Skin epidermis (tissue), 12 donors: Measurements from ENCODE around the gene STX18.
"Not testable (repeated sequence)": the region's sequence is repeated elsewhere in the genome, so short reads cannot be mapped to it uniquely, and the experiment has no call there.

Experiments
- H3K27ac ChIP-seq, 21 experiments: fragments of 200-600 bp; sonication (generic) in 11 of 21; one replicate each; pipeline ENCODE4 v1.5.0; 2020; ENCODE audit warnings: mild to moderate bottlenecking in 3 of 21, inconsistent platforms in 2 of 21, moderate library complexity in 2 of 21
- H3K4me3 ChIP-seq, 7 experiments: fragments of 200-600 bp; sonication (generic) in 2 of 7; one replicate each; pipeline ENCODE4 v1.5.0; 2020; ENCODE audit warnings: inconsistent platforms in 2 of 7, mild to moderate bottlenecking in 2 of 7, moderate library complexity in 1 of 7

Gene STX18

DNA sequence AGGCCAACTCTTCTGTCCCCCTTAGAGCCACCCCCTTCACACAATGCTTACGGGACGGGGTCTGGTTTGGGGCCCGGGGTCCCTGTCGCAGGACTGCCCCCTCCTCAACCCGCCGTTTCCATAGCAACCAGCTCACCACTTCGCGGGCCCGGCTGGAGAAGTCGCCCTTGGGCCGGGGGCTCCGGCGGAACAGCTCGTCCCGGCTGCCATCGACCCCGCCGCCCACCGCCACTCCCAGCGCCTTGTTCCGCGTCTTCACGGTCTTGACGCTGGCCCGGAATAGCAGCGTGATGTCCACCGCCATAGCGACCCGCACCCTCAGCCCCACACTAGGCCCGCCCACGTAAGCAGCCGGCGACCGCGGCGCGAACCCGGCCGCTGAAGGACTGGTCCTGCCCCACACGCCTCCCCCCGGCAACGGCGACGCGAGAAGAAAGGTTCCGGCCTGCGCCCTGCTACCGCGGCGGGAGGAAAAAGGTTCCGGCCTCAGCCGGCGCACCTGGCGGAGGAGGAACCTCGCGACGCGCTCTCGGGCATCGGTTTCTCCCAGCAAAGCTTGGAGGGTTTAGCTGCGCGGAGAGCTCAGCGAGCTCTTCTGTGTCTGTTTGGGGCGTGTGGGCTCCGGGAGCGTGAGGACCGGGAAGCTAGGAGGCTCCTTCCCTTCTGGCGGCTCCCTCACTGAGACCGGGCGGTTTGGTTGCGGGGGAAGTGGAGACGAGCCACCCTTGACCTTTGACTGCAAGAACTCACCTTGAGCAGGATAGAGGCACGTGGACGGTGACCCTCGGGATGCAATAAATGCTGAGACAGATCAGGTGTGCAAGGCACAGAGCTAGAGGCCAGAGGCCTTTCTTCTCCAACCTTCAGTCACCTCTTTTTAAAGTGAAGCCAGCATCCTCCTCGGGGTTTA is at the start of gene STX18:
Gene STX18 (minus strand): TSS at position 388 of the 910 bp plus-strand sequence. CDS start 84 bp downstream, at position 304.
- H3K27ac ChIP-seq: peak within 1 kb of the TSS; percentile 82 to 97 (median 91)
- H3K4me3 ChIP-seq: peak within 1 kb of the TSS; percentile 79 to 98 (median 97)

GRCh38 chr4:4591071-4591470 is 49.2 kb upstream of the STX18 start:
- Histone ChIP-seq H3K4me3 (no peak overlapping the region), H3K27ac (peak overlapping the region in 3 of 21 experiments; percentile 6 to 59 (median 38))

DNA sequence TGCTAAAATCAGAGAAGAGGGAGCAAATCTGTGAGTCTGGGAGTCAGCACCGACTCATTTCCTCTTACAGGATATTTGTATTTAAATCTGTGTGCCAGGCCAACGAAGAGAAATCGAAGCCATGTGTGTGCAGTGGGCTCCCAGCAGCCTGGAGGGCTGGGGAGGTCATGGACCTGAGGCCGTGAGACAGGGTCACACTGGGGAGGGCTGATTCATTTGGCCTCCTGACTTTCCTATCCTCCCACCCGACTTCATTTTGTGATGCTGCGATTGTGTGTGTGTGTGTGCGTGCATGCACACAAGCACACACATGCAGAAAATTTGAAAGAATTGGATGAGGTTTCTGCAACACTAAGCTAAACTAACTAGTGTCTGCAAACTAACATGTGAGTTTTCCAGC is 48.7 kb upstream of the STX18 start:
- H3K27ac ChIP-seq: peak overlapping the region in 2 of 21 experiments; percentile 1 to 12

GRCh38 chr4:4585012-4585670 is 43.3 kb upstream of the STX18 start:
- H3K4me3 ChIP-seq: no peak overlapping the region

More for the DNA sequence above, 48.7 kb upstream of the STX18 start:
- no peak overlapping the region for H3K4me3 ChIP-seq

DNA sequence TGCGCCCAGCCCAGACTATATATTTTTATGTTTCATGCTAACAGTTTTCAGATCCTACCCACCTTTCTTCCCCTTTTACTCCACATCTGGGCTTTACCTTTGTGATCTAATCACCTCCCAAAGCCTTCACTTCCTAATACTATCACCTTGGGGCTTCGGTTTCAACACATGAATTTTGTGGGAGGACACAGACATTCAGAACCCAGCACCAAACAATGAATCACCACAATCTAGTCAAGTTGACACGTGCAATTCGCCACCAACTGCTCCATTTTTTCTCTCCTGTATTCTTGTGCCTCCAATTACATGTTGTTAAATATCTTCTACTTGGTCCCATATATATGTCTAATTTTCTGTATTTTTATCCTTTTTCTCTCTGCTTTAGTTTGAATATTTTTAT is 41.8 kb upstream of the STX18 start:
- Histone ChIP-seq H3K27ac (no peak overlapping the region), H3K4me3 (no peak overlapping the region)

More at GRCh38 chr4:4585012-4585670, 43.3 kb upstream of the STX18 start:
- H3K27ac ChIP-seq: peak overlapping the region in 1 of 21 experiments; percentile 50

DNA sequence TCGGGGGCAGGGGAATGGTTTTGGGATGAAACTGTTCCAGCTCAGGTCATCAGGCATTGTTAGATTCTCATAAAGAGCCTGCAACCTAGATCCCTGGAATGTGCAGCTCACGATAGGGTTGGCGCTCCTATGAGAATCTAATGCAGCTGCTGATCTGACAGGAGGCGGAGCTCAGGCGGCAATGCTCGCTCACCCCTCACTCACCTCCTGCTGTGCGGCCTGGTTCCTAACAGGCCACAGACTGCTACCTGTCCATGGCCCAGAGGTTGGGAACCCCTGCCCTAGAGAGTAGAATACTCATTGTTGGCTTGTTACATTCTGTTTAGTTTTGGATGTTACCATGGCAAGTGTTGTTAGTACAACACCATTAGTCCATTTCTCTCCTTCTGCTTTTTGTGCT is 40.8 kb upstream of the STX18 start:
- Histone ChIP-seq H3K4me3 (no peak overlapping the region), H3K27ac (no peak overlapping the region)

DNA sequence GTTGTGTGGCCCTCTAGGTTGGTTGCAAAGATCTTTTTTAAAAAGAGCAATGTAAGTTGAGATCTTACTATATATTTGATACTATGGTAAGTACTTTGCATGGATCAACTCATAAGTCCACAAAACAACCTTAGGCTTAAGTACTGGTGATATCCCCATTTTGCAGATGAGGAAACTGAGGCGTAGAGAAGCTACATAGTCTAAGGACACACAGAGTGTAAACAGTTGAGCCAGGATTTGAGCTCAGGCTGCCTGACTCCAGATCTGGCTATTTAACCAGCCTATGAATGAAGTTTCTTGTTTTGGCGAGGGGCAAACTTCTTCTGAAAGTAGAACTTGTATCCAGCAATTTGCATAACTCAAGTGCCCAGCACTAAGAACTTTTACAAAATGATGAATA is 38.6 kb upstream of the STX18 start:
- H3K4me3 ChIP-seq: no peak overlapping the region
- no peak overlapping the region for H3K27ac ChIP-seq

- Histone ChIP-seq H3K27ac (no peak overlapping the region), H3K4me3 (no peak overlapping the region)
These were observed 37.1 kb upstream of the STX18 start for GRCh38 chr4:4578981-4579380.

DNA sequence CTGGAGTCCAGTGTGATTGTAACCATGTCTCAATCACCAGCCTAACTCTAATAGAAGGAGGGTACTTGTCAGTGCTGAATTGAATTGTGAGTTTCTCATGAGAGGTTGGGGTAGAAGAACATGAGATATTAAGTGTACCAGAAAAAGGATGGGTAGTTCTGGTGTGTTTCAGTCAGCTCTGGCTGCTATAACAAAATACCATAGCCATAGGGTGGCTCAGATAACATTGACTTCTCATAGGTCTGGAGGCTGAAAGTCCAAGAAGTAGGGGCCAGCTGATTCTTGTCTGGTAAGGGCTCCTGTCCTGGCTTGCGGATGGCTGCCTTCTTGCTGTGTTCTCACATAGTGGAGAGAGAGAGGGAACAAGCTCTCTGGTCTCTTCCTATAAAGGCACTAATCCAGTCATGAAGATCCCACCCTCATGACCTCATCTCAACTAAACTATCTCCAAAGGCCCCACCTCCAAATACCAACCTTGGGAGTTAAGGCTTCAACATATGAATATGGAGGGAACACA is 35.6 kb upstream of the STX18 start:
- no peak overlapping the region for H3K27ac ChIP-seq
- H3K4me3 ChIP-seq: no peak overlapping the region

GRCh38 chr4:4575284-4576211 is 33.7 kb upstream of the STX18 start:
- H3K27ac ChIP-seq: peak overlapping the region; percentile 14 to 88 (median 76)
- peak overlapping the region; percentile 45 to 76 (median 59) for H3K4me3 ChIP-seq

GRCh38 chr4:4574792-4575191 is 32.9 kb upstream of the STX18 start:
- Histone ChIP-seq H3K27ac (peak overlapping the region; percentile 14 to 88 (median 76)), H3K4me3 (peak overlapping the region; percentile 45 to 76 (median 59))

- H3K4me3 ChIP-seq: no peak overlapping the region
- peak overlapping the region in 1 of 21 experiments; percentile 11 for H3K27ac ChIP-seq
These were observed 32.2 kb upstream of the STX18 start for GRCh38 chr4:4574052-4574451.

DNA sequence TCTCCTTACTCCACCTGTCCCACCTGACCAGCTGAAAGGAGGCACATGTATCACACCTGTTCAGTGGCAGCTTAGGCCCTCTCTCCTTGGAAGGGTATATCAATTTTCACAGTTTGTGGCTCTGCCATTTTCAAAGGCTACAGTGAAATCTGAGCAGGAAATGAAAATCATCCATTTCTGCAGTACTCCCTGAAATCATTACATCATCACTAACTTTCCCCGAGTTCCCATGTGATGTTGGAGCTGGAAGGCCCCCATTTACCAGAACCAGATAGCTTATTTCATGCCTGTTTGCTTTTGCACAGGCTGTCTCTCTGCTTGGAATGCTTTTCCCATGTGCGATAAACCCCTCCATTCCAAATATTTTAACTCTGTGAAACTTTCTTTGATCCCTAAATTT is 31.0 kb upstream of the STX18 start:
- Histone ChIP-seq H3K4me3 (no peak overlapping the region), H3K27ac (no peak overlapping the region)

DNA sequence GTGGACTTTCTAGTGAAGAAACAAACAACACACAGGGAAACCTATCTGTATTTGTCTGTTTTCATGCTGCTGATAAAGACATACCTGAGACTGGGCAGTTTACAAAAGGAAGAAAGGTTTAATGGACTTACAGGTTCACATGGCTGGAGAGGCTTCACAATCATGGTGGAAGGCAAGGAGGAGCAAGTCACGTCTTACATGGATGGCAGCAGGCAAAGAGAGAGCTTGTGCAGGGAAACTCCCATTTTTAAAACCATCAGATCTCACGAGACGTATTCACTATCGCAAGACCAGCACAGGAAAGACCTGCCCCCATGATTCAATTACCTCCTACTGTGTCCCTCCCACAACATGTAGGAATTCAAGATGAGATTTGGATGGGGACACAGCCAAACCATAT is 28.0 kb upstream of the STX18 start:
- H3K27ac ChIP-seq, H3K4me3 ChIP-seq: not testable (repeated sequence)

- H3K4me3 ChIP-seq: no peak overlapping the region
- H3K27ac ChIP-seq: no peak overlapping the region
These were observed 27.1 kb upstream of the STX18 start for GRCh38 chr4:4568806-4569427.

GRCh38 chr4:4566359-4566758 is 24.5 kb upstream of the STX18 start:
- H3K27ac ChIP-seq, H3K4me3 ChIP-seq: not testable (repeated sequence)

GRCh38 chr4:4564522-4564921 is 22.7 kb upstream of the STX18 start:
- Histone ChIP-seq H3K4me3 (no peak overlapping the region), H3K27ac (no peak overlapping the region)

DNA sequence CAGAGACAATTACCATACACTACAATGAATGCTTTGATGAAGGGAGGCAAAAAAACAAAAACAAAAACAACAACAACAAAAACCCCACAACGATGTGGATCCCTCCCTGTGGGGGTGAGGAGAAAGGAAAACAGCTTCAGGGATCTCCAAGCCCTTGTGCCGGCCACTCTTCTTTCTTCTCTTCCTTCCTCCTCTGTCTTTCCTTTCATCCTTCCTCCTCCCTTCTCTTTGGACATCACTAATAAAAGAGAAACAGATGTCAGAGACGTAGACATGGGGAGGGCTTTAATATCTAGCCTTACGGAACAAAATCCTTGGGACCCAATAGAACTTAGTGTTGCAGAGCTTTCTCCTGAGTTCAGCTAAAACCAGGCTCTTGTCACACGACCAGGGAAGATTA is 18.8 kb upstream of the STX18 start:
- Histone ChIP-seq H3K4me3 (no peak overlapping the region), H3K27ac (peak overlapping the region in 4 of 21 experiments; percentile 27 to 64 (median 34))

DNA sequence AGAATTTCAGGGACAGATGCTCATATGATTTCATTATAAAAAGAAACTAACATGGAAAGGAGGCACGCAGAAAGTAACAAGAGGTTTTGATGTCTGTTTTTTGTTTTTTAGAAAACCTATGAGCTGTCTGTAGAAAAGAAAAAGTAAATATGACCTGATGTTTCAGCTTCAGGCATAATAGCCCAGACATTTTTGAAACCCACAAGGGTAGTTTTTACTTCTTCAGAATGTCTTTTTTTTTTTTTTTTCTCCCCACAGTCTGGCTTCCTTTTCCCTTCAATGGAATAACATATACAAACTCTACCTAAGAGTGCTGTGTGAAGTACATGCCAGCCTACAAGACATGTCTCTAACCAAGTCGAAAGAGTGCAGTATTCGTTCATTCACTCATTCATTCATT is 18.3 kb upstream of the STX18 start:
- peak overlapping the region in 3 of 21 experiments; percentile 27 to 64 (median 37) for H3K27ac ChIP-seq
- H3K4me3 ChIP-seq: no peak overlapping the region
